K562 (cell line): ENCODE results near the gene GCK.

Experiments used
- EP300 ChIP-seq: IDR thresholded peaks from 2 replicates; pipeline ENCODE4 v1.6.1; 2012; ENCODE audit warnings: low read length, improper control_type of control experiment
- JUND ChIP-seq, 2 experiments: IDR thresholded peaks; 2 replicates in 1 of 2; 3 replicates in 1 of 2; pipeline ENCODE4 v1.6.1; 2011; ENCODE audit warnings: borderline replicate concordance in 2 of 2, low read depth in 2 of 2, low read length in 2 of 2, improper control_type of control experiment in 1 of 2, missing biosample characterization in 1 of 2, missing genetic modification characterization in 1 of 2, missing genetic modification reagents in 1 of 2
- MEIS2 ChIP-seq: fragments of 450-650 bp; IDR thresholded peaks from 2 replicates; pipeline ENCODE4 v1.6.1; 2014; ENCODE audit warnings: mild to moderate bottlenecking; ENCODE audit not compliant: partially characterized antibody
- POLR2AphosphoS5 ChIP-seq: IDR thresholded peaks from 2 replicates; pipeline ENCODE4 v1.6.1; 2011; ENCODE audit warnings: mild to moderate bottlenecking, low read depth, low read length, moderate library complexity; ENCODE audit not compliant: control insufficient read depth, insufficient read depth
- SAFB ChIP-seq: fragments of 200-400 bp; formaldehyde crosslinking; IDR thresholded peaks from 2 replicates; pipeline ENCODE4 v1.6.1; 2017; ENCODE audit warnings: low read depth, low read length, borderline replicate concordance
- SREBF2 ChIP-seq: sonication (generic); formaldehyde crosslinking; IDR thresholded peaks from 2 replicates; pipeline ENCODE4 v1.4.0; 2020; ENCODE audit warnings: mild to moderate bottlenecking, missing genetic modification reagents
- ZNF23 ChIP-seq: fragments of 250-450 bp; sonication (Bioruptor Pico); IDR thresholded peaks from 2 replicates; pipeline ENCODE4 v1.4.0; 2020; ENCODE audit warnings: mild to moderate bottlenecking
- ZNF644 ChIP-seq: fragments of 200-800 bp; sonication (Bioruptor generic); IDR thresholded peaks from 2 replicates; pipeline ENCODE4 v1.6.1; 2016; ENCODE audit warnings: low read depth, missing genetic modification characterization, missing compliant biosample characterization
- TF ChIP-seq, protein P1 (sequence below): sonication (generic); formaldehyde crosslinking; IDR thresholded peaks from 2 replicates; pipeline ENCODE4 v1.8.0; 2022; ENCODE audit warnings: mild to moderate bottlenecking, missing genetic modification reagents
- TF ChIP-seq, protein P2 (sequence below), 3 experiments: IDR thresholded peaks in 2 of 3; conservative IDR thresholded peaks in 1 of 3; 2 replicates each; pipeline ENCODE4 v1.5.1; 2011 to 2012; ENCODE audit warnings: low read length in 3 of 3, mild to moderate bottlenecking in 3 of 3, control low read depth in 2 of 3, improper control_type of control experiment in 1 of 3, inconsistent platforms in 1 of 3, low read depth in 1 of 3, mixed read lengths in 1 of 3, moderate library complexity in 1 of 3; ENCODE audit not compliant: insufficient read depth in 2 of 3

- no peak for TF ChIP-seq JUND (IDR thresholded peaks at IDR 0.05; ENCODE audit: borderline replicate concordance, low read depth, low read length)
- no peak for TF ChIP-seq JUND (tag; IDR thresholded peaks at IDR 0.05; ENCODE audit: borderline replicate concordance, low read depth, low read length)
- TF ChIP-seq SAFB, result no peak
- TF ChIP-seq EP300, result no peak
- TF ChIP-seq SREBF2 (CRISPR knock-in tag), result no peak
- no peak for TF ChIP-seq POLR2AphosphoS5
- TF ChIP-seq MEIS2, result no peak
- TF ChIP-seq, protein P1, sequence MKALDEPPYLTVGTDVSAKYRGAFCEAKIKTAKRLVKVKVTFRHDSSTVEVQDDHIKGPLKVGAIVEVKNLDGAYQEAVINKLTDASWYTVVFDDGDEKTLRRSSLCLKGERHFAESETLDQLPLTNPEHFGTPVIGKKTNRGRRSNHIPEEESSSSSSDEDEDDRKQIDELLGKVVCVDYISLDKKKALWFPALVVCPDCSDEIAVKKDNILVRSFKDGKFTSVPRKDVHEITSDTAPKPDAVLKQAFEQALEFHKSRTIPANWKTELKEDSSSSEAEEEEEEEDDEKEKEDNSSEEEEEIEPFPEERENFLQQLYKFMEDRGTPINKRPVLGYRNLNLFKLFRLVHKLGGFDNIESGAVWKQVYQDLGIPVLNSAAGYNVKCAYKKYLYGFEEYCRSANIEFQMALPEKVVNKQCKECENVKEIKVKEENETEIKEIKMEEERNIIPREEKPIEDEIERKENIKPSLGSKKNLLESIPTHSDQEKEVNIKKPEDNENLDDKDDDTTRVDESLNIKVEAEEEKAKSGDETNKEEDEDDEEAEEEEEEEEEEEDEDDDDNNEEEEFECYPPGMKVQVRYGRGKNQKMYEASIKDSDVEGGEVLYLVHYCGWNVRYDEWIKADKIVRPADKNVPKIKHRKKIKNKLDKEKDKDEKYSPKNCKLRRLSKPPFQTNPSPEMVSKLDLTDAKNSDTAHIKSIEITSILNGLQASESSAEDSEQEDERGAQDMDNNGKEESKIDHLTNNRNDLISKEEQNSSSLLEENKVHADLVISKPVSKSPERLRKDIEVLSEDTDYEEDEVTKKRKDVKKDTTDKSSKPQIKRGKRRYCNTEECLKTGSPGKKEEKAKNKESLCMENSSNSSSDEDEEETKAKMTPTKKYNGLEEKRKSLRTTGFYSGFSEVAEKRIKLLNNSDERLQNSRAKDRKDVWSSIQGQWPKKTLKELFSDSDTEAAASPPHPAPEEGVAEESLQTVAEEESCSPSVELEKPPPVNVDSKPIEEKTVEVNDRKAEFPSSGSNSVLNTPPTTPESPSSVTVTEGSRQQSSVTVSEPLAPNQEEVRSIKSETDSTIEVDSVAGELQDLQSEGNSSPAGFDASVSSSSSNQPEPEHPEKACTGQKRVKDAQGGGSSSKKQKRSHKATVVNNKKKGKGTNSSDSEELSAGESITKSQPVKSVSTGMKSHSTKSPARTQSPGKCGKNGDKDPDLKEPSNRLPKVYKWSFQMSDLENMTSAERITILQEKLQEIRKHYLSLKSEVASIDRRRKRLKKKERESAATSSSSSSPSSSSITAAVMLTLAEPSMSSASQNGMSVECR (CRISPR knock-in tag), result no peak
- no peak for TF ChIP-seq ZNF644 (tag)
- TF ChIP-seq ZNF23 (CRISPR knock-in tag), result no peak
- TF ChIP-seq, protein P2, sequence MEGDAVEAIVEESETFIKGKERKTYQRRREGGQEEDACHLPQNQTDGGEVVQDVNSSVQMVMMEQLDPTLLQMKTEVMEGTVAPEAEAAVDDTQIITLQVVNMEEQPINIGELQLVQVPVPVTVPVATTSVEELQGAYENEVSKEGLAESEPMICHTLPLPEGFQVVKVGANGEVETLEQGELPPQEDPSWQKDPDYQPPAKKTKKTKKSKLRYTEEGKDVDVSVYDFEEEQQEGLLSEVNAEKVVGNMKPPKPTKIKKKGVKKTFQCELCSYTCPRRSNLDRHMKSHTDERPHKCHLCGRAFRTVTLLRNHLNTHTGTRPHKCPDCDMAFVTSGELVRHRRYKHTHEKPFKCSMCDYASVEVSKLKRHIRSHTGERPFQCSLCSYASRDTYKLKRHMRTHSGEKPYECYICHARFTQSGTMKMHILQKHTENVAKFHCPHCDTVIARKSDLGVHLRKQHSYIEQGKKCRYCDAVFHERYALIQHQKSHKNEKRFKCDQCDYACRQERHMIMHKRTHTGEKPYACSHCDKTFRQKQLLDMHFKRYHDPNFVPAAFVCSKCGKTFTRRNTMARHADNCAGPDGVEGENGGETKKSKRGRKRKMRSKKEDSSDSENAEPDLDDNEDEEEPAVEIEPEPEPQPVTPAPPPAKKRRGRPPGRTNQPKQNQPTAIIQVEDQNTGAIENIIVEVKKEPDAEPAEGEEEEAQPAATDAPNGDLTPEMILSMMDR (IDR thresholded peaks at IDR 0.05 in 2 of 3, conservative IDR thresholded peaks at IDR 0.05 in 1 of 3; ENCODE audit: insufficient read depth in 2 of 3, low read depth in 1 of 3, low read length in 3 of 3), result no peak
These were observed 586 bp downstream of the GCK start for GRCh38 chr7:44188480-44189225.
